Activated CD8-positive, alpha-beta memory T cell treated with anti-CD3 and anti-CD28 coated beads, Interleukin-2, amount 10 ng/mL, durations not matched to agents 7 days and 5 days (primary cell): ENCODE measurements around the gene HOPX. TPM values are rescaled to one million over a fixed set of nuclear protein-coding genes. Genes with fewer than 3 reads are reported as not detected.
"Not testable (repeated sequence)": the region's sequence is repeated elsewhere in the genome, so short reads cannot be mapped to it uniquely, and the experiment has no call there.

ENCODE experiments used
- ATAC-seq: fragments of 150-1000 bp; cut with Tn5 transposase; one replicate; pipeline ENCODE4 v1.10.0; 2021; ENCODE audit warnings: moderate library complexity
- CTCF ChIA-PET: fragments of 350-600 bp; sonication (Branson Sonifier 250); formaldehyde crosslinking; loops from one replicate; lab custom pipeline; 2021; ENCODE audit warnings: antibody characterized with exemption; lab: Charles Lee
- DNase-seq: peaks from one replicate; pipeline ENCODE4 v3.0.0-alpha.2; 2020
- H3K27ac Mint-ChIP-seq: one replicate; pipeline ENCODE4 v1.8.0; 2021; ENCODE audit warnings: mild to moderate bottlenecking, mixed read lengths
- H3K27me3 Mint-ChIP-seq: one replicate; pipeline ENCODE4 v1.8.0; 2021; ENCODE audit warnings: mixed read lengths
- H3K36me3 Mint-ChIP-seq: one replicate; pipeline ENCODE4 v1.8.0; 2021; ENCODE audit warnings: mild to moderate bottlenecking, mixed read lengths
- H3K4me1 Mint-ChIP-seq: one replicate; pipeline ENCODE4 v1.8.0; 2021; ENCODE audit warnings: mixed read lengths
- H3K4me3 Mint-ChIP-seq: one replicate; pipeline ENCODE4 v1.8.0; 2021; ENCODE audit warnings: mild to moderate bottlenecking, moderate library complexity, mixed read lengths
- H3K9me3 Mint-ChIP-seq: one replicate; pipeline ENCODE4 v1.8.0; 2022; ENCODE audit warnings: low read depth, mixed read lengths
- total RNA-seq, 2 experiments: library from RNA; stranded (reverse); gene quantifications; one replicate each; pipeline ENCODE4 v1.2.3, GENCODE V29; 2021

The HOPX gene
- total RNA-seq, 2 experiments from 2014 or later, result 177 to 208 TPM

DNA sequence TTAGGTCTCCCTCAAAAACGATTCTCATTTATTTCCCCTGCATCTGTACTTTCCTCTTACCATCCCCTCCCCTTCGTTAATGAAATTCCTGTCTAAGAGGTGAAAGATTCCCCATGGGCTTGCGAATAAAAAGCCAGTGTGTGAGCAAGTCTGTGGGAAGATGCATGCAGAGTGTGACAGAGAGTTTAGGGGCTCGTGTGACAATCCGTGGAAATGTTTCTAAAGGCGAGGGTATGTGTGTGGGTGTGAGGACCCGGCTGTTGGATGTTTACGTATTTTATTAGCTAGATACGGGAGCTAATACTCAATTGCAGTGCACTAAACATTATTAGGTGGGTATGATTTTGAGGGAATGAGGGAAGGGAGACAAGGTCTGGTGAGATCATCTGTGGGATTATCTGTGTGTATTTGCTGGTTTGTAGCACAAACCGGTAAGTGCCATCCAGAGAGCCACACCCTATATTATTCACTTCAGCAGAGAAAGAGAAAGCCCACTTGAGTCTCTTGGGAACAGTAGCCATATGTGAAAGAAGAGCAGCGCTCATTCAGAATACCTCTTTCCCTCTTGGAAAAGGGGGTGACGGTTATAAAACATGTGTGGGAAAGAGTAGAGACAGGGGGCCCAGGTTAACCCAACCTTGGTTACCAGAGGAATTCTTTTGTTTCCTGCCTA, 893 bp upstream of the HOPX start:
- DNase-seq (no peak), ATAC-seq (no peak)
- CTCF ChIA-PET, result interaction anchor here (0.6 kb wide), 1 partner anchor 40 kb away, joined by 4 read pairs; no protein-coding TSS in a partner anchor
- Mint-ChIP-seq H3K36me3 (no peaks in the 10 kb centered on the region), H3K4me3 (peak overlapping the region; percentile 23), H3K27me3 (peaks cover 46% of the 10 kb centered on the region), H3K9me3 (no peaks in the 10 kb centered on the region), H3K4me1 (peaks cover 15% of the 10 kb centered on the region), H3K27ac (no peak overlapping the region)

GRCh38 chr4:56680266-56680665, 830 bp downstream of the HOPX start:
- CTCF ChIA-PET, result interaction anchor here (1.9 kb wide), 1 partner anchor 156 kb away, joined by 6 read pairs; no protein-coding TSS in a partner anchor
- no peaks in the 10 kb centered on the region for H3K9me3 Mint-ChIP-seq
- H3K4me1 Mint-ChIP-seq, result peaks cover 15% of the 10 kb centered on the region
- ATAC-seq (no peak), DNase-seq (no peak)
- peaks cover 48% of the 10 kb centered on the region for H3K27me3 Mint-ChIP-seq
- no peaks in the 10 kb centered on the region for H3K36me3 Mint-ChIP-seq
- H3K4me3 Mint-ChIP-seq, result no peak overlapping the region
- no peak overlapping the region for H3K27ac Mint-ChIP-seq

- Mint-ChIP-seq H3K9me3 (no peaks in the 10 kb centered on the region), H3K27me3 (peaks cover 25% of the 10 kb centered on the region), H3K4me3 (no peak overlapping the region), H3K36me3 (no peaks in the 10 kb centered on the region), H3K27ac (no peak overlapping the region), H3K4me1 (peaks cover 15% of the 10 kb centered on the region)
- CTCF ChIA-PET, result interaction anchor here (0.8 kb wide), 1 partner anchor 159 kb away, joined by 3 read pairs; no protein-coding TSS in a partner anchor
- ATAC-seq (no peak), DNase-seq (no peak)
Observed at GRCh38 chr4:56677711-56678110, 3.4 kb downstream of the HOPX start.

GRCh38 chr4:56674984-56675383, 6.1 kb downstream of the HOPX start:
- Mint-ChIP-seq H3K4me3 (no peak overlapping the region), H3K27me3 (peaks cover 7% of the 10 kb centered on the region), H3K27ac (no peak overlapping the region), H3K4me1 (peaks cover 3% of the 10 kb centered on the region), H3K36me3 (no peaks in the 10 kb centered on the region), H3K9me3 (no peaks in the 10 kb centered on the region)
- ATAC-seq (no peak), DNase-seq (no peak)
- CTCF ChIA-PET, result no interaction called here

DNA sequence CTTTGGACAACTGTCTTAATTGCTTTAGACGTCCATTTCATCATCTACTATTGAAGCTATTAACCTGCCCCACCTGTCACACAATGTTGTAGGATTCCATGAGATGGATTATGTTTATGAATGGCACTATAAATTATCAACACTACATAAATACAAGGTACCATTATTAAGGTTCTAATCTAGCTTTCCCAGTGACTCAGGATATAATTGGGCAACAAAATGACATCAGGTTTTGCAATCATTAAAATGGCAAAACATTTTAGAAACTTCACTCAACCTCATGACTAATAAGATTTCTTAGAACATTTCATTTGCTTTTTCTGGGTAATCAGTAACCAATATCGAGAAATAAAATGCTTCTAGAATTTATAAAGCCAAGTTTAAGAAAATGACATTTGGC, 9.2 kb downstream of the HOPX start:
- Mint-ChIP-seq H3K27me3 (peaks cover 2% of the 10 kb centered on the region), H3K9me3 (peaks cover 5% of the 10 kb centered on the region), H3K36me3 (peaks cover 1% of the 10 kb centered on the region), H3K4me1 (peaks cover 3% of the 10 kb centered on the region), H3K27ac (no peak overlapping the region), H3K4me3 (no peak overlapping the region)
- CTCF ChIA-PET, result interaction anchor here (1.0 to 2.7 kb wide), 4 partner anchors 22 to 165 kb away, joined by 3 to 9 read pairs (median 3); no protein-coding TSS in a partner anchor
- DNase-seq (no peak), ATAC-seq (no peak)

DNA sequence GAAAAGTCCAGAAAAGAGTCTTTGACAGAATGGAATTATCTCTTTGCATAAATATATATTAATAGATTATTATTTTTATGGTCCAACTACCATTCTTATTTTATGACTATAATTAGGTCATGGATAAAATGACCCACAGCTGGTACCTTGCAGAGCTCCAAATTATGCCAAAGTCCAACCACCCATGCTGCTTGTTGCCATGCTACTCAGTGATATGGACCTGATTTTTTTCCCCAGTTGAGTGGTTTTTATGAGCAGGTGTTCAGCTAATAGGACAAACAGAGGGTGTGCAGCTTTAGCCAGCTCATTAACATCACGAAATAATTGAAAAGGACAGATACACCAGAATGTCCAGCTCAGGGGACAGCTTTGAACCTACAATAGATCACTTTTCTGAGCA, 9.7 kb downstream of the HOPX start:
- Mint-ChIP-seq H3K36me3 (peaks cover 1% of the 10 kb centered on the region), H3K9me3 (peaks cover 5% of the 10 kb centered on the region), H3K27me3 (peaks cover 2% of the 10 kb centered on the region), H3K4me3 (no peak overlapping the region), H3K27ac (no peak overlapping the region), H3K4me1 (peaks cover 3% of the 10 kb centered on the region)
- no peak for ATAC-seq
- CTCF ChIA-PET, result interaction anchor here (1.0 to 2.7 kb wide), 4 partner anchors 21 to 165 kb away, joined by 3 to 9 read pairs (median 3); no protein-coding TSS in a partner anchor
- DNase-seq, result no peak

DNA sequence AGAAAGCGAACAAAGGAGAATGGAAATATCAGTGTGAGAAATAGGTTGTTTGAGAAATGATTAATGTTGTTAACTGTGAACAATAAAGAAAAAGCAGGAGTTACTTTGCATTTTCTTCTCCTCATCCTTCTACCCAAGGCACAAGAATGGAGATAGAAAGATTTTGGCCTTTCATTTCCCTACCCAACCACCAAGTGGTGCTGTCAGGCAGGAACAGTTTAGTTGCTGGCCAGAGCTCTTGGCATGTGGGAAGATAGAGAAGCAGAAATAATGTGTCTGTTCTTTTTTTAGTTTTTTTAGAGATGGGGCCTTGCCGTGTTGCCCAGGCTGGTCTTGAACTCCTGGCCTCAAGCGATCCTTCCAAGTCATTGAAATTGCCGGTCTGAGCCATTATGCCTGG, 12.8 kb downstream of the HOPX start:
- H3K4me3 Mint-ChIP-seq, result no peak overlapping the region
- DNase-seq (no peak), ATAC-seq (no peak)
- H3K4me1 Mint-ChIP-seq, result peaks cover 3% of the 10 kb centered on the region
- peaks cover 1% of the 10 kb centered on the region for H3K36me3 Mint-ChIP-seq
- peaks cover 8% of the 10 kb centered on the region for H3K27me3 Mint-ChIP-seq
- H3K27ac Mint-ChIP-seq, result no peak overlapping the region
- CTCF ChIA-PET, result interaction anchor here (1.0 to 1.4 kb wide), 3 partner anchors 132 to 168 kb away, joined by 3 to 10 read pairs (median 7); no protein-coding TSS in a partner anchor
- peaks cover 5% of the 10 kb centered on the region for H3K9me3 Mint-ChIP-seq

DNA sequence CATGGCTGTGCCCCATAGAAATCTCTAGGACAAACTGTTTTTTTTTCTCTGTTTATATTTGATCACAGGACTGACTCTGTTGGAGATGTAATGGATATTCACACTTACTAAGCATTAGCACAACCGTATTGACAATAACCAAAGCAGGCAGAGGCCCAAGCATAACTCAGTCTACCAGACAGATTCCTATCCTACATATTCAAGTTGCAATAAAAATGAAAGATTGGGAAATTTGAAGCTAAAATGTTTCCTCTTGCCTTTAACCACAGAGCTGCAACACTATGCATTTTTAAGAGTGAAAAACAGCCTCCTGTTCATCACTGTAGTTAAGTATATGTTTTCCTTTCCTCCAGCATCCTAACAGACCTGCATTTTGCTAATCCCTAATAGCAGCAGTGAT, 13.7 kb downstream of the HOPX start:
- not testable (repeated sequence) for H3K4me1 Mint-ChIP-seq, H3K36me3 Mint-ChIP-seq, ATAC-seq, H3K27me3 Mint-ChIP-seq, H3K4me3 Mint-ChIP-seq, H3K27ac Mint-ChIP-seq, H3K9me3 Mint-ChIP-seq, DNase-seq
- CTCF ChIA-PET, result interaction anchor here (1.4 kb wide), 1 partner anchor 133 kb away, joined by 10 read pairs; no protein-coding TSS in a partner anchor

GRCh38 chr4:56666279-56666678, 14.8 kb downstream of the HOPX start:
- no peaks in the 10 kb centered on the region for H3K4me1 Mint-ChIP-seq
- DNase-seq (no peak), ATAC-seq (no peak)
- H3K27me3 Mint-ChIP-seq, result peaks cover 8% of the 10 kb centered on the region
- CTCF ChIA-PET, result no interaction called here
- peaks cover 1% of the 10 kb centered on the region for H3K36me3 Mint-ChIP-seq
- no peak overlapping the region for H3K4me3 Mint-ChIP-seq
- peaks cover 5% of the 10 kb centered on the region for H3K9me3 Mint-ChIP-seq
- H3K27ac Mint-ChIP-seq, result no peak overlapping the region

- H3K9me3 Mint-ChIP-seq, result peaks cover 5% of the 10 kb centered on the region
- no peak for ATAC-seq
- no peak overlapping the region for H3K27ac Mint-ChIP-seq
- CTCF ChIA-PET, result no interaction called here
- no peak overlapping the region for H3K4me3 Mint-ChIP-seq
- H3K36me3 Mint-ChIP-seq, result peaks cover 1% of the 10 kb centered on the region
- DNase-seq, result no peak
- peaks cover 8% of the 10 kb centered on the region for H3K27me3 Mint-ChIP-seq
- no peaks in the 10 kb centered on the region for H3K4me1 Mint-ChIP-seq
Observed at GRCh38 chr4:56665781-56666180, 15.3 kb downstream of the HOPX start.

DNA sequence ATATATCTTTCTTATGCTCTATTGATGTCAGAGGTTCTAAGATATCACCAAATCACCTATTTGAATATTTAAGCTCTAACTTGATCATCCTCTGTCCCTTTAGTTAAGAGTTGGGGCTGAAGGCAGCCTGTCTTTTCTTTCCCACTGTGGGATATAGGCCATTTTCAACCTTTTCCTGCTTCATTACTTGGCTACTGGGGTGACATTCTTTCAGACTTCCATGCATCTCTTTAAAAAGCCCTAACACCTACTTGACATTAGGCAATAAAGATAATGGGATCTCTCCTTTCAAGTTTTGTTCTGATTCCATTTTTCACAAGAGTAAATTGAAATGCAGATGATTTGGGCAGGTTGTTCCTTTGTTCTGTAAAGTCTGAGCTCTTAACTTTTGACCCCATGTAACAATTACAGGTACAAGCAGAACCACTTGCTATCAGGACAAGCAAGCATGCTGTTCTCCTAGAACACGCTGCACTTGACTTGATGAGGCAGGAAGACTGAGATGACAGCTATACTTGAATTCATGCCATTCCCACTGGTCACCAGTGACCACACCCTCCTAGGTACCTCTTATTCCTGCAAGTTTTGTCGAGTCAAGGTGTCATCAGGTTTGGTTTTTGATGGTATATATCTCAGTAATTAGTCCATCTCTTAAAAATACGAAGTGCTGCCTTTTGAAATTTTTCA, 18.2 kb downstream of the HOPX start:
- Mint-ChIP-seq H3K27ac (no peak overlapping the region), H3K4me3 (no peak overlapping the region), H3K9me3 (no peaks in the 10 kb centered on the region), H3K4me1 (no peaks in the 10 kb centered on the region), H3K36me3 (no peaks in the 10 kb centered on the region), H3K27me3 (peaks cover 19% of the 10 kb centered on the region)
- ATAC-seq (no peak), DNase-seq (no peak)
- CTCF ChIA-PET, result no interaction called here

- Mint-ChIP-seq H3K4me3 (no peak overlapping the region), H3K27me3 (peaks cover 16% of the 10 kb centered on the region), H3K36me3 (peaks cover 4% of the 10 kb centered on the region), H3K4me1 (peaks cover 15% of the 10 kb centered on the region), H3K27ac (no peak overlapping the region), H3K9me3 (no peaks in the 10 kb centered on the region)
- CTCF ChIA-PET, result interaction anchor here (1.5 to 2.2 kb wide), 4 partner anchors 98 to 177 kb away, joined by 3 to 9 read pairs (median 5); no protein-coding TSS in a partner anchor
- no peak for ATAC-seq
- no peak for DNase-seq
Observed at GRCh38 chr4:56659946-56660345, 21.1 kb downstream of the HOPX start.

- H3K4me1 Mint-ChIP-seq, result peaks cover 27% of the 10 kb centered on the region
- ATAC-seq (no peak), DNase-seq (no peak)
- peaks cover 13% of the 10 kb centered on the region for H3K36me3 Mint-ChIP-seq
- H3K27ac Mint-ChIP-seq, result no peak overlapping the region
- H3K27me3 Mint-ChIP-seq, result peaks cover 11% of the 10 kb centered on the region
- H3K9me3 Mint-ChIP-seq, result no peaks in the 10 kb centered on the region
- no peak overlapping the region for H3K4me3 Mint-ChIP-seq
- CTCF ChIA-PET, result interaction anchor here (0.6 to 2.6 kb wide), 9 partner anchors 9 to 215 kb away, joined by 3 to 9 read pairs (median 6); no protein-coding TSS in a partner anchor
Observed at GRCh38 chr4:56658528-56658927, 22.6 kb downstream of the HOPX start.
